ENCODE data around the gene ENO2.

Gene ENO2

GRCh38 chr12:6936194-6936635 lies 21.8 kb downstream of the ENO2 start:
- Histone ChIP-seq H3K27ac (ENCODE audit: low read length) (no peak overlapping the region), H3K4me1 (ENCODE audit: control insufficient read depth, insufficient read depth, low read length) (peaks cover 3% of the 10 kb centered on the region), H3K27me3 (ENCODE audit: control insufficient read depth, insufficient read depth, low read length) (no peaks in the 10 kb centered on the region), H3K36me3 (ENCODE audit: control insufficient read depth, insufficient read depth, low read length) (peaks cover 20% of the 10 kb centered on the region), H3K4me3 (ENCODE audit: low read length) (no peak overlapping the region), H3K9me3 (ENCODE audit: control insufficient read depth, insufficient read depth, low read length) (no peaks in the 10 kb centered on the region)
- no peak for DNase-seq (ENCODE audit: low read depth, low spot score)
- no CpG with 5 or more reads among the region's 3 CpGs for WGBS (ENCODE audit: insufficient coverage, insufficient read length)

DNA sequence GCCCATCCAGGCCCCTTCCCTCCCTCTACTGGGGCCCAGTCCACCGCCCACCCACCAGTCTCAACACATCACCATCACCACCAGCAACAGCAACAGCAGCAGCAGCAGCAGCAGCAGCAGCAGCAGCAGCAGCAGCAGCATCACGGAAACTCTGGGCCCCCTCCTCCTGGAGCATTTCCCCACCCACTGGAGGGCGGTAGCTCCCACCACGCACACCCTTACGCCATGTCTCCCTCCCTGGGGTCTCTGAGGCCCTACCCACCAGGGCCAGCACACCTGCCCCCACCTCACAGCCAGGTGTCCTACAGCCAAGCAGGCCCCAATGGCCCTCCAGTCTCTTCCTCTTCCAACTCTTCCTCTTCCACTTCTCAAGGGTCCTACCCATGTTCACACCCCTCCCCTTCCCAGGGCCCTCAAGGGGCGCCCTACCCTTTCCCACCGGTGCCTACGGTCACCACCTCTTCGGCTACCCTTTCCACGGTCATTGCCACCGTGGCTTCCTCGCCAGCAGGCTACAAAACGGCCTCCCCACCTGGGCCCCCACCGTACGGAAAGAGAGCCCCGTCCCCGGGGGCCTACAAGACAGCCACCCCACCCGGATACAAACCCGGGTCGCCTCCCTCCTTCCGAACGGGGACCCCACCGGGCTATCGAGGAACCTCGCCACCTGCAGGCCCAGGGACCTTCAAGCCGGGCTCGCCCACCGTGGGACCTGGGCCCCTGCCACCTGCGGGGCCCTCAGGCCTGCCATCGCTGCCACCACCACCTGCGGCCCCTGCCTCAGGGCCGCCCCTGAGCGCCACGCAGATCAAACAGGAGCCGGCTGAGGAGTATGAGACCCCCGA lies 22.5 kb downstream of the ENO2 start:
- no peak for DNase-seq (ENCODE audit: low read depth, low spot score)
- peaks cover 3% of the 10 kb centered on the region for H3K4me1 ChIP-seq (ENCODE audit: control insufficient read depth, insufficient read depth, low read length)
- H3K36me3 ChIP-seq (ENCODE audit: control insufficient read depth, insufficient read depth, low read length), result peaks cover 24% of the 10 kb centered on the region
- H3K9me3 ChIP-seq (ENCODE audit: control insufficient read depth, insufficient read depth, low read length), result no peaks in the 10 kb centered on the region
- H3K27ac ChIP-seq (ENCODE audit: low read length), result no peak overlapping the region
- H3K27me3 ChIP-seq (ENCODE audit: control insufficient read depth, insufficient read depth, low read length), result no peaks in the 10 kb centered on the region
- no CpG with 5 or more reads among the region's 36 CpGs for WGBS (ENCODE audit: insufficient coverage, insufficient read length)
- peak overlapping the region; percentile 38; the same call in 1 of the 2 replicates for H3K4me3 ChIP-seq (ENCODE audit: low read length)

GRCh38 chr12:6937481-6938352 lies 23.3 kb downstream of the ENO2 start:
- H3K9me3 ChIP-seq (ENCODE audit: control insufficient read depth, insufficient read depth, low read length), result no peaks in the 10 kb centered on the region
- WGBS (ENCODE audit: insufficient coverage, insufficient read length), result no CpG with 5 or more reads among the region's 80 CpGs
- DNase-seq (ENCODE audit: low read depth, low spot score), result peak; percentile 92
- H3K4me3 ChIP-seq (ENCODE audit: low read length), result peak overlapping the region; percentile 38; the same call in 1 of the 2 replicates
- H3K36me3 ChIP-seq (ENCODE audit: control insufficient read depth, insufficient read depth, low read length), result peaks cover 24% of the 10 kb centered on the region
- no peak overlapping the region for H3K27ac ChIP-seq (ENCODE audit: low read length)
- no peaks in the 10 kb centered on the region for H3K27me3 ChIP-seq (ENCODE audit: control insufficient read depth, insufficient read depth, low read length)
- H3K4me1 ChIP-seq (ENCODE audit: control insufficient read depth, insufficient read depth, low read length), result peaks cover 3% of the 10 kb centered on the region

GRCh38 chr12:6938353-6939190 lies 24.2 kb downstream of the ENO2 start:
- Histone ChIP-seq H3K9me3 (ENCODE audit: control insufficient read depth, insufficient read depth, low read length) (no peaks in the 10 kb centered on the region), H3K4me1 (ENCODE audit: control insufficient read depth, insufficient read depth, low read length) (peaks cover 3% of the 10 kb centered on the region), H3K36me3 (ENCODE audit: control insufficient read depth, insufficient read depth, low read length) (peaks cover 24% of the 10 kb centered on the region), H3K27me3 (ENCODE audit: control insufficient read depth, insufficient read depth, low read length) (no peaks in the 10 kb centered on the region), H3K4me3 (ENCODE audit: low read length) (no peak overlapping the region; the same call in 1 of the 2 replicates), H3K27ac (ENCODE audit: low read length) (no peak overlapping the region)
- no peak for DNase-seq (ENCODE audit: low read depth, low spot score)
- WGBS (ENCODE audit: insufficient coverage, insufficient read length), result no CpG with 5 or more reads among the region's 32 CpGs

DNA sequence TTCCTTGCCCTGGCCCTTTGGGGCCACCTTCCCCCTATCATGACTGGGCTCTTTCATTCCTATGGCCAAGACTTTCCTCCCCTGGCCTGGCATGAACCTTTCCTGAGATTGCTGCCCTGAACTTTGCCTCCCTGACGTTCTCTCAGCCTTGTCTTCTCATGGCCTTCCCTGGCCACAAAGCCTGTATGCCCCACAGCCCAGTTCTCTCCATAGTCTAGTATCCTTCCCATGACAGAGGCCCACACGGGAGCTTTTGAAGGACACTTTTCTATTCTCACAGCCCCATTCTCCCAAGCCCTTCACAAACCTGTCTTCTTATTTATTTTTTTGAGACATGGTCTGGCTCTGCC lies 24.8 kb downstream of the ENO2 start:
- Histone ChIP-seq H3K27me3 (ENCODE audit: control insufficient read depth, insufficient read depth, low read length) (no peaks in the 10 kb centered on the region), H3K9me3 (ENCODE audit: control insufficient read depth, insufficient read depth, low read length) (no peaks in the 10 kb centered on the region), H3K36me3 (ENCODE audit: control insufficient read depth, insufficient read depth, low read length) (peaks cover 22% of the 10 kb centered on the region), H3K4me3 (ENCODE audit: low read length) (no peak overlapping the region), H3K27ac (ENCODE audit: low read length) (no peak overlapping the region), H3K4me1 (ENCODE audit: control insufficient read depth, insufficient read depth, low read length) (peaks cover 3% of the 10 kb centered on the region)
- no peak for DNase-seq (ENCODE audit: low read depth, low spot score)
- no CpG with 5 or more reads among the region's 2 CpGs for WGBS (ENCODE audit: insufficient coverage, insufficient read length)

GRCh38 chr12:6941267-6941666 lies 26.9 kb downstream of the ENO2 start:
- no CpG with 5 or more reads among the region's 12 CpGs for WGBS (ENCODE audit: insufficient coverage, insufficient read length)
- no peak overlapping the region for H3K27ac ChIP-seq (ENCODE audit: low read length)
- peaks cover 5% of the 10 kb centered on the region for H3K4me1 ChIP-seq (ENCODE audit: control insufficient read depth, insufficient read depth, low read length)
- peaks cover 10% of the 10 kb centered on the region; the same call in 1 of the 2 replicates for H3K36me3 ChIP-seq (ENCODE audit: control insufficient read depth, insufficient read depth, low read length)
- H3K4me3 ChIP-seq (ENCODE audit: low read length), result no peak overlapping the region
- no peaks in the 10 kb centered on the region for H3K27me3 ChIP-seq (ENCODE audit: control insufficient read depth, insufficient read depth, low read length)
- no peak for DNase-seq (ENCODE audit: low read depth, low spot score)
- H3K9me3 ChIP-seq (ENCODE audit: control insufficient read depth, insufficient read depth, low read length), result no peaks in the 10 kb centered on the region

GRCh38 chr12:6941782-6942181 lies 27.4 kb downstream of the ENO2 start:
- Histone ChIP-seq H3K36me3 (ENCODE audit: control insufficient read depth, insufficient read depth, low read length) (peaks cover 10% of the 10 kb centered on the region; the same call in 1 of the 2 replicates), H3K27ac (ENCODE audit: low read length) (no peak overlapping the region), H3K27me3 (ENCODE audit: control insufficient read depth, insufficient read depth, low read length) (no peaks in the 10 kb centered on the region), H3K4me1 (ENCODE audit: control insufficient read depth, insufficient read depth, low read length) (peaks cover 4% of the 10 kb centered on the region), H3K9me3 (ENCODE audit: control insufficient read depth, insufficient read depth, low read length) (no peaks in the 10 kb centered on the region), H3K4me3 (ENCODE audit: low read length) (no peak overlapping the region)
- DNase-seq (ENCODE audit: low read depth, low spot score), result no peak
- no CpG with 5 or more reads among the region's 12 CpGs for WGBS (ENCODE audit: insufficient coverage, insufficient read length)

- Histone ChIP-seq H3K27ac (ENCODE audit: low read length) (no peak overlapping the region), H3K36me3 (ENCODE audit: control insufficient read depth, insufficient read depth, low read length) (peaks cover 10% of the 10 kb centered on the region; the same call in 1 of the 2 replicates), H3K4me1 (ENCODE audit: control insufficient read depth, insufficient read depth, low read length) (peaks cover 4% of the 10 kb centered on the region), H3K9me3 (ENCODE audit: control insufficient read depth, insufficient read depth, low read length) (no peaks in the 10 kb centered on the region), H3K4me3 (ENCODE audit: low read length) (no peak overlapping the region), H3K27me3 (ENCODE audit: control insufficient read depth, insufficient read depth, low read length) (no peaks in the 10 kb centered on the region)
- no CpG with 5 or more reads among the region's 11 CpGs for WGBS (ENCODE audit: insufficient coverage, insufficient read length)
- no peak for DNase-seq (ENCODE audit: low read depth, low spot score)
Observed at GRCh38 chr12:6942331-6942665, 27.9 kb downstream of the ENO2 start.

DNA sequence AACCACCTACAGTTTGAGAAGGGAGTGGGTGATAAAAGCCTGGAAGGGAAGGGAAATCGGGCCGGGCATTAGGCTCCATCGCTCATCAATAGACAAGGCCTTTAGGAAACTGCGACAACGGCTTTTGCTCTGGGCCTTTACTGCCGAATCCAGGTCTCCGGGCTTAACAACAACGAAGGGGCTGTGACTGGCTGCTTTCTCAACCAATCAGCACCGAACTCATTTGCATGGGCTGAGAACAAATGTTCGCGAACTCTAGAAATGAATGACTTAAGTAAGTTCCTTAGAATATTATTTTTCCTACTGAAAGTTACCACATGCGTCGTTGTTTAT lies 29.0 kb downstream of the ENO2 start:
- Histone ChIP-seq H3K36me3 (ENCODE audit: control insufficient read depth, insufficient read depth, low read length) (peaks cover 10% of the 10 kb centered on the region; the same call in 1 of the 2 replicates), H3K27me3 (ENCODE audit: control insufficient read depth, insufficient read depth, low read length) (no peaks in the 10 kb centered on the region), H3K4me1 (ENCODE audit: control insufficient read depth, insufficient read depth, low read length) (peaks cover 4% of the 10 kb centered on the region), H3K27ac (ENCODE audit: low read length) (no peak overlapping the region), H3K9me3 (ENCODE audit: control insufficient read depth, insufficient read depth, low read length) (no peaks in the 10 kb centered on the region), H3K4me3 (ENCODE audit: low read length) (no peak overlapping the region)
- peak; percentile 84 for DNase-seq (ENCODE audit: low read depth, low spot score)
- WGBS (ENCODE audit: insufficient coverage, insufficient read length), result no CpG with 5 or more reads among the region's 13 CpGs
